ENCODE data around the gene SLC25A21.

The SLC25A21 gene

GRCh38 chr14:36857842-36858445 lies 314.5 kb downstream of the SLC25A21 start:
- no peak for DNase-seq

- no peak for DNase-seq
Observed at GRCh38 chr14:36857136-36857535, 315.3 kb downstream of the SLC25A21 start.

- DNase-seq: no peak
Observed at GRCh38 chr14:36856095-36856878, 316.1 kb downstream of the SLC25A21 start.

GRCh38 chr14:36855396-36855795 lies 317.0 kb downstream of the SLC25A21 start:
- DNase-seq: no peak

- no peak for DNase-seq
Observed at GRCh38 chr14:36852981-36853691, 319.3 kb downstream of the SLC25A21 start.

- no peak for DNase-seq
Observed at GRCh38 chr14:36848213-36848612, 324.2 kb downstream of the SLC25A21 start.

GRCh38 chr14:36847366-36847765 lies 325.0 kb downstream of the SLC25A21 start:
- DNase-seq: no peak

GRCh38 chr14:36845356-36846012 lies 326.9 kb downstream of the SLC25A21 start:
- DNase-seq: no peak

GRCh38 chr14:36844443-36845195 lies 327.8 kb downstream of the SLC25A21 start:
- DNase-seq: no peak

- DNase-seq: no peak
Observed at GRCh38 chr14:36843410-36843809, 329.0 kb downstream of the SLC25A21 start.

GRCh38 chr14:36835128-36835527 lies 337.3 kb downstream of the SLC25A21 start:
- DNase-seq: peak; percentile 1

GRCh38 chr14:36834293-36834692 lies 338.1 kb downstream of the SLC25A21 start:
- DNase-seq: no peak

GRCh38 chr14:36829547-36829946 lies 342.9 kb downstream of the SLC25A21 start:
- DNase-seq: no peak

- DNase-seq: no peak
Observed at GRCh38 chr14:36827861-36828260, 344.5 kb downstream of the SLC25A21 start.

GRCh38 chr14:36826614-36827013 lies 345.8 kb downstream of the SLC25A21 start:
- DNase-seq: no peak

GRCh38 chr14:36824854-36825253 lies 347.6 kb downstream of the SLC25A21 start:
- no peak for DNase-seq

GRCh38 chr14:36823651-36824050 lies 348.8 kb downstream of the SLC25A21 start:
- DNase-seq: no peak

- no peak for DNase-seq
Observed at GRCh38 chr14:36822685-36823084, 349.7 kb downstream of the SLC25A21 start.

- DNase-seq: no peak
Observed at GRCh38 chr14:36820901-36821300, 351.5 kb downstream of the SLC25A21 start.

GRCh38 chr14:36820111-36820709 lies 352.2 kb downstream of the SLC25A21 start:
- DNase-seq: no peak

GRCh38 chr14:36818794-36819384 lies 353.5 kb downstream of the SLC25A21 start:
- no peak for DNase-seq

- no peak for DNase-seq
Observed at GRCh38 chr14:36818246-36818645, 354.2 kb downstream of the SLC25A21 start.

Measured in T1000 (cell line).